GM19351 (cell line): Measurements from ENCODE around the gene ZNF605.
"Not testable (repeated sequence)": the region's sequence is repeated elsewhere in the genome, so short reads cannot be mapped to it uniquely, and the experiment has no call there.

Source experiments
- ATAC-seq: cut with Tn5 transposase; IDR thresholded peaks from one replicate; pipeline ENCODE4 v1.9.1; 2021; ENCODE audit warnings: mild to moderate bottlenecking, moderate library complexity; ENCODE audit not compliant: unreplicated experiment

Gene ZNF605

GRCh38 chr12:132956011-132956788 lies at the start of gene ZNF605:
ZNF605 (minus strand) TSS chr12:132956306; CDS start chr12:132945635, 10,671 bp downstream.
- ATAC-seq: peak; percentile 89

- ATAC-seq: no peak
These were observed 42.6 kb upstream of the ZNF605 start for GRCh38 chr12:132998741-132999140.

- no peak for ATAC-seq
These were observed 30.7 kb upstream of the ZNF605 start for GRCh38 chr12:132986885-132987225.

- peak; percentile 96 for ATAC-seq
These were observed 30.1 kb upstream of the ZNF605 start, which contains the start of gene ZNF26 for GRCh38 chr12:132986001-132986884. ZNF26 (plus strand) TSS chr12:132986367; CDS start chr12:132986841, 474 bp downstream.

- ATAC-seq: not testable (repeated sequence)
These were observed 20.8 kb upstream of the ZNF605 start for GRCh38 chr12:132976870-132977269.

GRCh38 chr12:132972374-132972773 lies 16.3 kb upstream of the ZNF605 start:
- ATAC-seq: no peak

GRCh38 chr12:132967736-132968135 lies 11.6 kb upstream of the ZNF605 start:
- no peak for ATAC-seq

GRCh38 chr12:132966676-132967415 lies 10.7 kb upstream of the ZNF605 start:
- ATAC-seq: no peak

GRCh38 chr12:132965796-132966195 lies 9.7 kb upstream of the ZNF605 start:
- ATAC-seq: no peak

- ATAC-seq: not testable (repeated sequence)
These were observed 7.8 kb upstream of the ZNF605 start for GRCh38 chr12:132963947-132964346.

GRCh38 chr12:132961790-132962189 lies 5.7 kb upstream of the ZNF605 start:
- ATAC-seq: not testable (repeated sequence)

GRCh38 chr12:132955094-132956010 lies 754 bp downstream of the ZNF605 start:
- ATAC-seq: peak; percentile 45

GRCh38 chr12:132954471-132955048 lies 1.5 kb downstream of the ZNF605 start:
- no peak for ATAC-seq

- no peak for ATAC-seq
These were observed 2.3 kb downstream of the ZNF605 start for GRCh38 chr12:132953771-132954170.

GRCh38 chr12:132953163-132953425 lies 3.0 kb downstream of the ZNF605 start:
- no peak for ATAC-seq

GRCh38 chr12:132952371-132953162 lies 3.5 kb downstream of the ZNF605 start:
- no peak for ATAC-seq

GRCh38 chr12:132951649-132952048 lies 4.5 kb downstream of the ZNF605 start:
- no peak for ATAC-seq

GRCh38 chr12:132950844-132951535 lies 5.1 kb downstream of the ZNF605 start:
- no peak for ATAC-seq
